K562 (cell line): ENCODE measurements around the gene MED28. TPM values are rescaled to one million over a fixed set of nuclear protein-coding genes. Genes with fewer than 3 reads are reported as not detected.

ENCODE experiments used
- ATAC-seq: fragments of 200-7000 bp; cut with Tn5 transposase; 3 replicates; pipeline ENCODE4 v1.9.1; 2020; ENCODE audit warnings: moderate library complexity
- BruUV-seq: library from RNA; stranded (reverse); fragments of 400-500 nt; replicated peaks from 2 replicates; lab custom pipeline; 2021; lab: Mats Ljungman, UMichigan
- CTCF ChIA-PET: fragments of 300-600 bp; formaldehyde crosslinking; extraction: SDS; loops from one replicate; lab custom pipeline; 2021; ENCODE audit warnings: low intra/inter-chr PET ratio; lab: Yijun Ruan, JAX
- POLR2A ChIA-PET: fragments of 300-600, 350-650 bp; sonication (Branson Sonifier 250); formaldehyde crosslinking; extraction: SDS; loops from one replicate; lab custom pipeline; 2021; ENCODE audit warnings: antibody characterized with exemption, inconsistent platforms; lab: Yijun Ruan, JAX
- DNase-seq, 4 experiments: peaks; one replicate each; pipeline versions ENCODE4 v3.0.0 to v3.0.0-alpha.2; 2011 to 2018; ENCODE audit warnings: low spot score in 3 of 4, mixed read lengths in 3 of 4; ENCODE audit errors: extremely low read depth in 1 of 4
- FAIRE-seq: peaks from 2 replicates; lab custom pipeline; 2011; peaks lifted over from hg19 to GRCh38; lab: Jason Lieb, UNC
- H2AFZ ChIP-seq: 2 replicates; pipeline ENCODE4 v1.6.0; 2011; ENCODE audit warnings: low read depth, low read length, control low read depth, inconsistent platforms
- H3K27ac ChIP-seq: fragments of 200-600 bp; 3 replicates; pipeline ENCODE4 v1.8.0; 2011; ENCODE audit warnings: low read depth, mild to moderate bottlenecking, control low read depth, inconsistent platforms, low read length, moderate library complexity, mixed read lengths; ENCODE audit errors: extremely low read depth
- H3K27me3 ChIP-seq, 2 experiments: fragments of 300-600 bp in 1 of 2; 2 replicates in 1 of 2; 3 replicates in 1 of 2; pipeline versions ENCODE4 v1.6.0 to v1.8.0; 2011; ENCODE audit warnings: inconsistent platforms in 2 of 2, low read length in 2 of 2, mild to moderate bottlenecking in 1 of 2, mixed read lengths in 1 of 2, moderate library complexity in 1 of 2; ENCODE audit not compliant: control insufficient read depth in 2 of 2, insufficient read depth in 2 of 2
- H3K36me3 ChIP-seq: fragments of 300-600 bp; 3 replicates; pipeline ENCODE4 v1.8.0; 2011; ENCODE audit warnings: mild to moderate bottlenecking, low read length, inconsistent platforms; ENCODE audit not compliant: control insufficient read depth, insufficient read depth
- H3K4me1 ChIP-seq, 2 experiments: fragments of 200-600 bp in 1 of 2; replicated peaks in 1 of 2; 2 replicates in 1 of 2; 3 replicates in 1 of 2; pipeline versions ENCODE4 v1.5.1 to v1.8.0; 2011; ENCODE audit warnings: inconsistent platforms in 2 of 2, low read length in 2 of 2, mild to moderate bottlenecking in 1 of 2, mixed read lengths in 1 of 2, moderate library complexity in 1 of 2; ENCODE audit not compliant: control insufficient read depth in 2 of 2, insufficient read depth in 2 of 2
- H3K4me2 ChIP-seq: 2 replicates; pipeline ENCODE4 v1.6.1; 2011; ENCODE audit warnings: low read length, control low read depth, inconsistent platforms, mixed read lengths; ENCODE audit not compliant: insufficient read depth
- H3K4me3 ChIP-seq: fragments of 200-600 bp; sonication (generic), shearing (Covaris generic); 2 replicates; pipeline ENCODE4 v1.5.1; 2016; ENCODE audit warnings: control low read depth, inconsistent platforms
- H3K79me2 ChIP-seq: fragments of 200-600 bp; 3 replicates; pipeline ENCODE4 v1.8.0; 2011; ENCODE audit warnings: low read length, inconsistent platforms; ENCODE audit not compliant: control insufficient read depth, insufficient read depth
- H3K9ac ChIP-seq, 2 experiments: 2 replicates each; pipeline versions ENCODE4 v1.6.0 to v1.6.1; 2011; ENCODE audit warnings: low read depth in 2 of 2, low read length in 2 of 2, control low read depth in 1 of 2, inconsistent platforms in 1 of 2, mild to moderate bottlenecking in 1 of 2, mixed read lengths in 1 of 2; ENCODE audit not compliant: insufficient read depth in 1 of 2
- H3K9me1 ChIP-seq: one replicate; pipeline ENCODE4 v1.6.0; 2011; ENCODE audit warnings: inconsistent platforms, mild to moderate bottlenecking, low read length, moderate library complexity; ENCODE audit not compliant: control insufficient read depth, insufficient read depth
- H3K9me3 ChIP-seq: replicated peaks from 2 replicates; pipeline ENCODE4 v1.5.1; 2011; ENCODE audit warnings: low read depth, low read length, inconsistent platforms; ENCODE audit not compliant: control insufficient read depth, insufficient read depth
- H4K20me1 ChIP-seq: replicated peaks from 2 replicates; pipeline ENCODE4 v1.6.1; 2011; ENCODE audit warnings: low read length, inconsistent platforms, mixed read lengths; ENCODE audit not compliant: control insufficient read depth, insufficient read depth
- AFF4 ChIP-seq: sonication (generic); formaldehyde crosslinking; IDR thresholded peaks from 2 replicates; pipeline ENCODE4 v1.8.0; 2023; ENCODE audit warnings: mild to moderate bottlenecking, missing genetic modification reagents
- ARNT ChIP-seq, 2 experiments: fragments of 450-650 bp; IDR thresholded peaks; 2 replicates each; pipeline ENCODE4 v1.6.1; 2016; ENCODE audit warnings: mild to moderate bottlenecking in 1 of 2
- CHD1 ChIP-seq: fragments of 200-600 bp; sonication (generic); IDR thresholded peaks from one replicate; pipeline ENCODE4 v1.6.1; 2012; ENCODE audit warnings: mild to moderate bottlenecking, moderate library complexity, low read length, inconsistent platforms
- HDAC3 ChIP-seq: fragments of 450-650 bp; IDR thresholded peaks from 2 replicates; pipeline ENCODE4 v1.6.1; 2018; ENCODE audit warnings: borderline replicate concordance, mild to moderate bottlenecking, moderate library complexity; ENCODE audit not compliant: partially characterized antibody
- KLF10 ChIP-seq: fragments of 250-450 bp; sonication (Bioruptor Pico); IDR thresholded peaks from 2 replicates; pipeline ENCODE4 v1.6.1; 2021; ENCODE audit warnings: matching md5 sums
- NBN ChIP-seq: fragments of 450-650 bp; IDR thresholded peaks from 2 replicates; pipeline ENCODE4 v1.6.1; 2016; ENCODE audit warnings: low read depth, mild to moderate bottlenecking
- SREBF1 ChIP-seq: fragments of 150-350 bp; IDR thresholded peaks from 2 replicates; pipeline ENCODE4 v1.6.1; 2014; ENCODE audit warnings: antibody characterized with exemption, low read depth, low read length, borderline replicate concordance
- SRSF7 ChIP-seq: fragments of 200-400 bp; formaldehyde crosslinking; optimal IDR thresholded peaks from 2 replicates; pipeline ENCODE3; 2017; ENCODE audit warnings: mild to moderate bottlenecking, low read depth, low read length
- TAF1 ChIP-seq: IDR thresholded peaks from 2 replicates; pipeline ENCODE4 v1.6.1; 2011; ENCODE audit warnings: mild to moderate bottlenecking, low read length, moderate library complexity; ENCODE audit not compliant: insufficient read depth, control insufficient read depth, severe bottlenecking; ENCODE audit errors: extremely low read depth
- WGBS: fragments of 100-300 bp; shearing (Covaris generic); methylation state at CpG from one replicate; pipeline ENCODE4 v1.1.6; 2016; ENCODE audit warnings: low coverage, mixed read lengths; ENCODE audit not compliant: insufficient coverage; ENCODE audit errors: missing lambda C conversion rate; 5-methylcytosine and 5-hydroxymethylcytosine counted together
- in situ Hi-C: fragments of 300-500 bp; cut with MboI; formaldehyde crosslinking; loops from 4 replicates; pipeline ENCODE4 v1.15.0; 2018; ENCODE audit warnings: inconsistent platforms, mixed read lengths
- intact Hi-C: fragments of 100-400 bp; cut with micrococcal nuclease; formaldehyde crosslinking; loops from 2 replicates; pipeline ENCODE4 v1.14.2; 2022
- polyA plus RNA-seq, 8 experiments: library from polyadenylated mRNA; depleted of rRNA in 4 of 8; stranded (reverse) in 5 of 8; unstranded in 3 of 8; fragments of >200 nt; fragmentation: Nextera tagmentation in 2 of 8; fragmentation: Illumina TruSeq in 1 of 8; extraction: Ambion mirVana in 2 of 8; extraction: Trizol in 1 of 8; gene quantifications; 2 replicates each; pipeline versions ENCODE4 v1.2.1 to v1.2.3, GENCODE V29; 2011 to 2014; ENCODE audit warnings: inconsistent platforms in 1 of 8, missing spikeins in 1 of 8
- total RNA-seq, 7 experiments: library from RNA; depleted of rRNA in 6 of 7; stranded (reverse); fragments of >200 nt in 6 of 7; fragmentation: Illumina TruSeq in 2 of 7; extraction: Trizol in 2 of 7; gene quantifications; 2 replicates each; pipeline versions ENCODE4 v1.2.1 to v1.2.3, GENCODE V29; 2011 to 2021; ENCODE audit warnings: low replicate concordance in 1 of 7
- TF ChIP-seq, protein P1 (sequence below): fragments of 250-450 bp; sonication (Bioruptor Pico); IDR thresholded peaks from 2 replicates; pipeline ENCODE4 v1.5.1; 2021; ENCODE audit warnings: mild to moderate bottlenecking
- TF ChIP-seq, protein P2 (sequence below): sonication (generic); formaldehyde crosslinking; IDR thresholded peaks from 2 replicates; pipeline ENCODE4 v1.8.0; 2022; ENCODE audit warnings: missing genetic modification reagents, mild to moderate bottlenecking, borderline replicate concordance
- TF ChIP-seq, protein P3 (sequence below): fragments of 250-450 bp; sonication (Bioruptor Pico); IDR thresholded peaks from 2 replicates; pipeline ENCODE4 v1.5.0; 2022; ENCODE audit warnings: mild to moderate bottlenecking

MED28 gene
- total and polyA plus RNA-seq, 9 of the 15 experiments (the other 6 are each of a cell fraction or from before 2014, with no cell fraction given) = 15.5 to 93.8 (median 50.5) TPM

DNA sequence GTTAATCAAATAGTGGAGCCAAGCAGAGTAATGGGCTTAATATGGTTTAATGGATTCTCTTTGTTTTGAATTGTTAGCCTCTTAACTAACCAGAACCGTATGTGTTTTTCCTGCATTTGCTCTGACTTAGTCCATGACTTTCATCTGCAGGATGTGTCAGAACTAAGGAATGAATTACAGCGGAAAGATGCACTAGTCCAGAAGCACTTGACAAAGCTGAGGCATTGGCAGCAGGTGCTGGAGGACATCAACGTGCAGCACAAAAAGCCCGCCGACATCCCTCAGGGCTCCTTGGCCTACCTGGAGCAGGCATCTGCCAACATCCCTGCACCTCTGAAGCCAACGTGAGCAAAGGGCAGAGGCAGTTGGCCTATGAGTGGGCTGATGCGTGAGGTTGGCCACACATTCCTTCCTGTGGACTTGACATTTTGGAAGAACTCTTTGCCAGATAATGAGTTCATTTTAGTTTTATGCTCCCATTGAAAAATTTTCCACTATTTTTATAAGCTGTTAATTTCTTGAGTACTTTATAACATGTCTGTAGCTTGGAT lies 9.1 kb downstream of the MED28 start:
- Histone ChIP-seq H3K4me1 (no peaks in the 10 kb centered on the region; a peak in 1 of 5 replicates), H2AFZ (no peak overlapping the region), H3K4me2 (no peak overlapping the region), H3K9ac (no peak overlapping the region), H3K36me3 (peaks cover 99% of the 10 kb centered on the region; the same call in 2 of the 3 replicates), H3K9me3 (no peaks in the 10 kb centered on the region), H3K27me3 (no peaks in the 10 kb centered on the region), H4K20me1 (no peaks in the 10 kb centered on the region), H3K9me1 (no peaks in the 10 kb centered on the region), H3K79me2 (peaks cover 13% of the 10 kb centered on the region), H3K27ac (no peak overlapping the region), H3K4me3 (no peak overlapping the region)
- ChIA-PET CTCF (no interaction called here), POLR2A (no interaction called here)
- intact Hi-C loops (no loop called here), in situ Hi-C loops (no loop called here)
- BruUV-seq = no TSS peak
- no peak for DNase-seq
- no peak for FAIRE-seq
- WGBS = 88% methylated on average over 7 of the region's 7 CpGs
- ATAC-seq = no peak
- no peak for TF ChIP-seq KLF10 (CRISPR knock-in tag)
- TF ChIP-seq, protein P1, sequence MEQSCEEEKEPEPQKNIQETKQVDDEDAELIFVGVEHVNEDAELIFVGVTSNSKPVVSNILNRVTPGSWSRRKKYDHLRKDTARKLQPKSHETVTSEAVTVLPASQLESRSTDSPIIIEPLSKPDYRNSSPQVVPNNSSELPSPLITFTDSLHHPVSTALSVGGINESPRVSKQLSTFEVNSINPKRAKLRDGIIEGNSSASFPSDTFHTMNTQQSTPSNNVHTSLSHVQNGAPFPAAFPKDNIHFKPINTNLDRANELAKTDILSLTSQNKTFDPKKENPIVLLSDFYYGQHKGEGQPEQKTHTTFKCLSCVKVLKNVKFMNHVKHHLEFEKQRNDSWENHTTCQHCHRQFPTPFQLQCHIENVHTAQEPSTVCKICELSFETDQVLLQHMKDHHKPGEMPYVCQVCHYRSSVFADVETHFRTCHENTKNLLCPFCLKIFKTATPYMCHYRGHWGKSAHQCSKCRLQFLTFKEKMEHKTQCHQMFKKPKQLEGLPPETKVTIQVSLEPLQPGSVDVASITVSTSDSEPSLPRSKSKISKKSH (CRISPR knock-in tag) = no peak
- no peak for TF ChIP-seq TAF1
- TF ChIP-seq, protein P2, sequence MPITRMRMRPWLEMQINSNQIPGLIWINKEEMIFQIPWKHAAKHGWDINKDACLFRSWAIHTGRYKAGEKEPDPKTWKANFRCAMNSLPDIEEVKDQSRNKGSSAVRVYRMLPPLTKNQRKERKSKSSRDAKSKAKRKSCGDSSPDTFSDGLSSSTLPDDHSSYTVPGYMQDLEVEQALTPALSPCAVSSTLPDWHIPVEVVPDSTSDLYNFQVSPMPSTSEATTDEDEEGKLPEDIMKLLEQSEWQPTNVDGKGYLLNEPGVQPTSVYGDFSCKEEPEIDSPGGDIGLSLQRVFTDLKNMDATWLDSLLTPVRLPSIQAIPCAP (CRISPR knock-in tag) = no peak
- TF ChIP-seq, protein P3, sequence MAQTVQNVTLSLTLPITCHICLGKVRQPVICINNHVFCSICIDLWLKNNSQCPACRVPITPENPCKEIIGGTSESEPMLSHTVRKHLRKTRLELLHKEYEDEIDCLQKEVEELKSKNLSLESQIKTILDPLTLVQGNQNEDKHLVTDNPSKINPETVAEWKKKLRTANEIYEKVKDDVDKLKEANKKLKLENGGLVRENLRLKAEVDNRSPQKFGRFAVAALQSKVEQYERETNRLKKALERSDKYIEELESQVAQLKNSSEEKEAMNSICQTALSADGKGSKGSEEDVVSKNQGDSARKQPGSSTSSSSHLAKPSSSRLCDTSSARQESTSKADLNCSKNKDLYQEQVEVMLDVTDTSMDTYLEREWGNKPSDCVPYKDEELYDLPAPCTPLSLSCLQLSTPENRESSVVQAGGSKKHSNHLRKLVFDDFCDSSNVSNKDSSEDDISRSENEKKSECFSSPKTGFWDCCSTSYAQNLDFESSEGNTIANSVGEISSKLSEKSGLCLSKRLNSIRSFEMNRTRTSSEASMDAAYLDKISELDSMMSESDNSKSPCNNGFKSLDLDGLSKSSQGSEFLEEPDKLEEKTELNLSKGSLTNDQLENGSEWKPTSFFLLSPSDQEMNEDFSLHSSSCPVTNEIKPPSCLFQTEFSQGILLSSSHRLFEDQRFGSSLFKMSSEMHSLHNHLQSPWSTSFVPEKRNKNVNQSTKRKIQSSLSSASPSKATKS = no peak
- TF ChIP-seq NBN = no peak
- TF ChIP-seq ARNT (IDR thresholded peaks at IDR 0.05) = no peak
- no peak for TF ChIP-seq CHD1
- TF ChIP-seq HDAC3 = no peak
- TF ChIP-seq SREBF1 = no peak
- no peak for TF ChIP-seq AFF4
- no peak for TF ChIP-seq SRSF7
